Keratinocyte (primary cell): Measurements from ENCODE around the gene JAKMIP3.

Source experiments
- CTCF ChIP-seq, 3 experiments: IDR thresholded peaks in 1 of 3; conservative IDR thresholded peaks in 1 of 3; optimal IDR thresholded peaks in 1 of 3; 2 replicates in 2 of 3; 3 replicates in 1 of 3; pipeline versions ENCODE3 to v1.5.1; 2011; ENCODE audit warnings: low read length in 3 of 3, mild to moderate bottlenecking in 3 of 3, moderate library complexity in 2 of 3, control low read depth in 1 of 3, inconsistent platforms in 1 of 3; ENCODE audit not compliant: insufficient read depth in 2 of 3; ENCODE audit errors: extremely low read depth in 1 of 3
- EZH2 ChIP-seq: IDR thresholded peaks from one replicate; pipeline ENCODE4 v1.6.1; 2012; ENCODE audit warnings: inconsistent platforms, mild to moderate bottlenecking, low read length, moderate library complexity

DNA sequence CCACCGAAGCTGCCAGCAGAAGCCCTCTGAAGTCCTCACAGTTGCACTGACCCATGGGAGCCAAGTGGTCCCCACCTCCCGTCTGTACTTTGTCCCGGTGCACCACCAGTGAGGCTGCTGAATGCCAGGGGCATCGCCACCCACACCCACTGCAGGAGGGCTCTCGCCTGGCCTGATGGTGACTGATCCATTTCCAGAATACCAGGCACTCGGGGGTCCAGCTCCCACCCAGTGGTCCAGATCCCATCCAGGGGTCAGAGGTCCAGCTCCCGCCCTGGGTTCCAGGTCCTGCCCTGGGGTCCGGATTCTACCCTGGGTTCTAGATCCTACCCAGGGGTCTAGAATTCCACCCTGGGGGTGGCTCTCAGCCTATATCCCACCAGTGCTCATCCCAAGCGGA is 9.1 kb upstream of the JAKMIP3 start:
- TF ChIP-seq EZH2 = no peak
- TF ChIP-seq CTCF (optimal IDR thresholded peaks at IDR 0.05 in 1 of 3, IDR thresholded peaks at IDR 0.05 in 1 of 3, conservative IDR thresholded peaks at IDR 0.05 in 1 of 3; ENCODE audit: extremely low read depth in 1 of 3, insufficient read depth in 2 of 3, low read length in 3 of 3) = no peak
